T47D (cell line): Measurements from ENCODE around the gene UBR3.
A peak's percentile ranks its signal among the peaks of the same experiment; 100 is the strongest.

Experiments
- DNase-seq, 2 experiments: peaks; one replicate each; pipeline versions ENCODE4 v3.0.0 to v3.0.0-alpha.2; 2011 to 2012; ENCODE audit warnings: low read depth in 1 of 2, low spot score in 1 of 2
- JUND ChIP-seq: IDR thresholded peaks from 2 replicates; pipeline ENCODE4 v1.6.1; 2012; ENCODE audit warnings: low read depth
- in situ Hi-C: cut with HindIII; loops from 2 replicates; pipeline ENCODE4 v1.10.0; 2016; ENCODE audit warnings: low sequenced_read_pairs, low pct_unique_long_range_greater_than_20kb

The UBR3 gene

DNA sequence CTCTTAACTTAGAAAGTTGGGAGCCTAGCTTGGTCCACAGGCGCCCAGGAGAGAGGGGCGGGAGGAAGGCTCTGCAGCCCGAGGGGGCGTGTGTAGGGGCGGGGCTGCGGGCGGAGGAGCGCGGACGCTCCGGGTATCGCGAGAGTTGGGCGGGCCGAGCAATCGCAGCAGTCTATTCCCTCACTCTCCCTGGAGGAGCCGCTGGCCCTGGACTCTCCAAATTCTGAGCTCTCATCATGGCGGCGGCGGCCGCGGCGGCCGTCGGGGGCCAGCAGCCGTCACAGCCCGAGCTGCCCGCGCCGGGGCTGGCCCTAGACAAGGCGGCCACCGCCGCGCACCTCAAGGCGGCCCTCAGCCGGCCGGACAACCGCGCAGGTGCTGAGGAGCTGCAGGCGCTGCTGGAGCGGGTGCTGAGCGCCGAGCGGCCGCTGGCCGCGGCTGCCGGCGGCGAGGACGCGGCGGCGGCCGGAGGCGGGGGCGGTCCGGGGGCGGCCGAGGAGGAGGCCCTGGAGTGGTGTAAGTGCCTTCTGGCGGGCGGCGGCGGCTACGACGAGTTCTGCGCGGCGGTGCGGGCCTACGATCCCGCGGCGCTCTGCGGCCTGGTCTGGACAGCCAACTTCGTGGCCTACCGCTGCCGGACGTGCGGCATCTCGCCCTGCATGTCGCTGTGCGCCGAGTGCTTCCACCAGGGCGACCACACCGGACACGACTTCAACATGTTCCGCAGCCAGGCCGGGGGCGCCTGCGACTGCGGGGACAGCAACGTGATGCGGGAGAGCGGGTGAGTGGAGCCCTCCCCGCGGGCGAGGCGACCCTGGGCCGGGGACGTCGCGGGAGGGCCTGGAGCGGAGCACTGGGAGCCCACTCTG lies at the start of gene UBR3:
TSS of gene UBR3 (plus strand) at position 183 of the 869 bp plus-strand sequence. CDS start at position 237, 54 bp downstream.
- in situ Hi-C loops, result no loop called here
- TF ChIP-seq JUND, result no peak
- peak; percentile 76 to 91 for DNase-seq

- DNase-seq, result no peak
- in situ Hi-C loops, result no loop called here
- no peak for TF ChIP-seq JUND
These were observed 48.8 kb upstream of the UBR3 start for GRCh38 chr2:169778446-169778845.

GRCh38 chr2:169781249-169782013 lies 45.8 kb upstream of the UBR3 start:
- in situ Hi-C loops, result no loop called here
- no peak for TF ChIP-seq JUND
- no peak for DNase-seq

DNA sequence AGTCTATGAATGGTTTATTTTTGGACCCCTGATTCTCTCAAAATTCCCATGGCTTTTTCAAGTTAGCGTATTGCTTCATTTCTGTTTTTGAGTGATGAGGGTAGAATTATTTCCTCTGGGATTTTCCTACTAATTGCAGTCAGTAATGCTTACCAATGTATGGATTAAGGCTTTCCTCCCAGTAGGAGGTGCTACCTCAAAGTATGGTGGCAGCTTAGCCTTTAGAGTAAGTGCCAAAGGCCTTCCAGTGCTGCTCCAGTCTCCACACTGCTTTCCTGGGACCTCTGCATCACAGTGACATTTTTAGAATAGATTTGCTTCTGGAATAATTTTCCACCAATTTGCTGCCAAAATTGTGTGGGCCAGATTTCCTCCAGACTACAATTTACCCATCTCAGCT lies 44.7 kb upstream of the UBR3 start:
- no peak for DNase-seq
- in situ Hi-C loops, result no loop called here
- no peak for TF ChIP-seq JUND

DNA sequence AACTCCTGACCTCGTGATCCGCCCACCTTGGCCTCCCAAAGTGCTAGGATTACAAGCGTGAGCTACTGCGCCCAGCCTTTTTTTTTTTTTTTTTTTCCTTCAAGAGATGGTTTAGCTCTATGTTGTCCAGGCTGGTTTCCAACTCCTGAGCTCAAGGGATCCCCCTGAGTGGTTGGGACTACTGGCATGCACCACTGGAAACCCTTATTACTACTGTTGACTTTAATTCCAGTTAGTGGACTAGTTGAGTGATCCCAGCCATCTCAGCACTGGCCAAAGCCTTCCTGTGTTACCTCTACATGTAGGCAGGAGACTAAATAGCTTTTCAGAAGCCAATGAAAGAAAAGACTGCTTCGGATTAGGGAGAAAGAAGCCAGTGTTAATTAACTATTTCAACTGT lies 36.7 kb upstream of the UBR3 start:
- in situ Hi-C loops, result no loop called here
- TF ChIP-seq JUND, result no peak
- DNase-seq, result no peak

DNA sequence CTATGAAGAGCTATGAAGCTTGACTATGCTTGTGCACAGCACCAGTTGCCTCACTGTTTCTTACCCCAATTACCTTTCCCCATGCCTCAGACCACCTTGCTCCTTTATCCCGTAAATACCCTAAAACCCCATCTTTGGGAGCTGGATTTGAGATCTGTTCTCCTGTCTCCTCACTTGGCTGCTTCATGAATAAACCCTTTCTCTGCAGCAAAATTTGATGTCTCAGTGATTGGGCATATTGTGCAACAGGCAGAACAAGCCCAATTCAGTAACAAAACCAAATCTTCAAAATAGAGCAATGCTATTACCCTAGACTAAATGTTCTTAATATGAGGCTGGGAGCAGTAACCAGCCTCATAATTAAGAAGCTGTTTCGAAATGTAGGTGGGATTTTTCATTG lies 32.1 kb upstream of the UBR3 start:
- in situ Hi-C loops, result no loop called here
- TF ChIP-seq JUND, result no peak
- no peak for DNase-seq

DNA sequence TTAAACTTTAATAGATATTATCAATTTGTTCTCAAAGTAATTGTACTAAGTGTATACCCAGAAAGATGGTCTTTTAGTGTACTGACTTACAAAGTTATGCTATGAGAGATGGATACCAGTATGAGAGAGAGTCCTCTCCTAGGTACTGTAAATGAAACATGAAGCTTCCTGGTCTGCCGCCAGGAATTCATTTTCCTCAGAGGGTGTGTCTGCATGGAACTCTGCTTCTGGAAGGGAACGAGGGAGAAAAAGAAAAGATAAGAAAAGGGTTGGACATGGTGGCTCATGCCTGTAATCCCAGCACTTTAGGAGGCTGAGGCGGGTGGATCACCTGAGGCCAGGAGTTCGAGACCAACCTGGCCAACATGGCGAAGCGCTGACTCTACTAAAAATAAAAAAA lies 30.8 kb upstream of the UBR3 start:
- no peak for TF ChIP-seq JUND
- DNase-seq, result no peak
- in situ Hi-C loops, result no loop called here

DNA sequence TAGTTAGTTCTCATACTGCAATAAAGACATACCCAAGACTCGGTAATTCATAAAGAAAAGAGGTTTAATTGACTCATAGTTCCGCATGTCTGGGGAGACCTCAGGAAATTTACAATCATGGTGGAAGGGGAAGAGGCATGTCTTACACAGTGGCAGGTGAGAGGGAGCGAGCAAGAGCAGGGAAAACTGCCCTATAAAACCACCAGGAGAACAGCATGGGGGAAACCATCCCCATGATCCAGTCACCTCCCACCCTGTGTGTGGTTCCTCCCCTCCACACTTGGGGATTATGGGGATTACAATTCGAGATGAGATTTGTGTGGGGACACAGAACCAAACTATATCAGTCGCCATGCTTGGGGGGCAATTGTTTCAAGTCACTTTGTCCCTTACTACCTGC lies 29.7 kb upstream of the UBR3 start:
- DNase-seq, result no peak
- in situ Hi-C loops, result no loop called here
- TF ChIP-seq JUND, result no peak

DNA sequence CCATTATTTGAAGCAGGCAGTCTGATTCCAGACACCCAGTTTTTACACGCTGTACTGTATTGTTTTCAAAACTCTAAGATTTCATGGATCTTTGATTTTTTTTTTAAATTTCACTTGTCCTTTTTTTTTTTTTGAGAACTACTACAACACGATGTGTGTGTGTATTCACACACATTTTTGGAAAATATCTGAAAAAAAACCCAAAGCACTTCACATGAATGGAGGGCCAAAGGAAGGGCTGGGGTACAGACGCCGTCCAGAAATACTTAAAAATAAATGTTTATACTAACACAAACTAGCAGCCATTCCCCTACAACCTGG lies 28.9 kb upstream of the UBR3 start:
- no peak for TF ChIP-seq JUND
- DNase-seq, result no peak
- in situ Hi-C loops, result no loop called here

DNA sequence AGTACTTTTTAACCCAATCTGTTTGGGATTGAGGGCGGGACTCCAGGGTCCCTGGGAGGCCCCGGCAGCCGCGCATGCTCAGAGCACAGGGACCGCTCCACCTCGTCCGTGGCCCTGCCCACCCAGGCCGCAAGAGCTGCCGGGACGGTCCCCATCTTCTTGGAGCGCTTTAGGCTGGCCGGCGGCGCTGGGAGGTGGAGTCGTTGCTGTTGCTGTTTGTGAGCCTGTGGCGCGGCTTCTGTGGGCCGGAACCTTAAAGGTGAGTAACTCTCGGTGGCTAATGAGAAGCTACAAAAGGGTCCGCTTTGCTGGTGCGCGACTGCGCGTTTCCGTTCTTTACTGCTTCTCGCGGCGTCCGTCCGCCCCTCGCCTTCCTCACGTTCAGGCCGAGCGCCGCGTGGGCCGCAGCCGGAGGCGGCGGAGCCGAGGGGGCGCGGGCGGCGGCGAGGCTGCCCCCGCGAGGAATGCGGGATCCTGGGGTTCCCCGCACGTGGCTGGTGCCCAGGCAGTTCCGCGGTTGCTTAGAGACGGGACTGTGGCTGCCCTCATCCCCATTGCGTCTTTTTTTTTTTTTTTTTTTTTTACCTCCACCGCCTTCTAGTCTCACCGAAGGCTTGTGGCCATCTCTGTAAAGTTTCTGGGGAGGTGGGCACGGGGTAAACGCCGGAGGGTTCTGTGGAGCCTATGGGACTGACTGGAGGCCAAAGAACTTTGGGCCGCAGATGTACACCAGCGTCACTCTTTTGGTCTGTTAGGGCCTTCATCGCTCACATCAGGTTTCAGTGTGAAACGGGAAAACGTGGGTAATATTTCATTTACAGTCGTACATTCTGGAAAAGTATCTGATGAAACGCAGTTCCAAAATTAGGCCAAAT lies 28.3 kb upstream of the UBR3 start, which contains the start of gene SSB:
TSS of gene SSB (plus strand) at position 154 of the 875 bp plus-strand sequence. CDS start 2,090 bp downstream, outside the sequence.
- peak; percentile 64 to 91 for DNase-seq
- in situ Hi-C loops, result no loop called here
- no peak for TF ChIP-seq JUND

GRCh38 chr2:169803480-169803879 lies 23.8 kb upstream of the UBR3 start:
- in situ Hi-C loops, result no loop called here
- no peak for DNase-seq
- TF ChIP-seq JUND, result no peak

- no peak for TF ChIP-seq JUND
- no peak for DNase-seq
- in situ Hi-C loops, result no loop called here
These were observed 20.7 kb upstream of the UBR3 start for GRCh38 chr2:169806586-169806985.
